Measurements from ENCODE around the gene PDLIM1. TPM values are rescaled to one million over a fixed set of nuclear protein-coding genes. Genes with fewer than 3 reads are reported as not detected.

The PDLIM1 gene
- total RNA-seq, 6 experiments from 2014 or later = 63.9 to 105 (median 82.1) TPM

DNA sequence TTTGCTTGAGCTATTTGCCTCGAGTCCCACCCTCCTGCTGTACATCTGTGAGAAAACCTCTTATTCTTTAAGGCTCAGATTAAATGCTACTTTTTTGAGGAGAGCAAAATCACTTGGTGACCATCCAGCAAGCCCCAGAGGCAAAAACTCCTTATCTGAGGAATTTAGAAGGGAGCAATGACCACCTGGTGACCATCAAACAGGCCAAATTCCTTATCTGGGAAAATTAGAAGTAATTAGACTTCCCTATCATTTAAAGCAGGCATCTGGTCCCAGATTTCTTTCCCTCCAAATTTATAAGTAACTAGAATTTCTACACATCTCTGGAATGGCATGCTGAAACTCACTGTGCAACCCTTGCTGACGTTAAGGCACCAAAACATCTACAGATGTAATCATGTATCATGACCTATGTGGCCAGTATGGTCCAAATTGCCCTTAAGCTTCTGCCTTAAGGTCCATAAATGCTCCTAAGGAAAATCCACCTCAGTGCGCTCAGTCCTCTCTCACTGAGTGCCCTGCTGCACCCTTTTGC is 40.9 kb upstream of the PDLIM1 start:
- peaks cover 0 to 26% (median 13%) of the 10 kb centered on the region in 4 donors for H3K4me1 ChIP-seq
- no peaks in the 10 kb centered on the region for H3K27me3 ChIP-seq
- 75% methylated on average over 3 of the region's 3 CpGs for WGBS (ENCODE audit: insufficient coverage, low coverage, low lambda C conversion rate, missing lambda C conversion rate)
- DNase-seq (no peak), ATAC-seq (no peak)
- no peaks in the 10 kb centered on the region for H3K9me3 ChIP-seq
- H3K36me3 ChIP-seq = peaks cover 0 to 5% (median 0%) of the 10 kb centered on the region in 4 donors
- H3K27ac ChIP-seq = peak overlapping the region; percentile 2 to 41 (median 24)
- H3K4me3 ChIP-seq = no peak overlapping the region
- intact Hi-C loops (cut with DNase I) = no loop called here
- no peak for TF ChIP-seq POLR2A (IDR thresholded peaks at IDR 0.05)
- TF ChIP-seq, protein P1, sequence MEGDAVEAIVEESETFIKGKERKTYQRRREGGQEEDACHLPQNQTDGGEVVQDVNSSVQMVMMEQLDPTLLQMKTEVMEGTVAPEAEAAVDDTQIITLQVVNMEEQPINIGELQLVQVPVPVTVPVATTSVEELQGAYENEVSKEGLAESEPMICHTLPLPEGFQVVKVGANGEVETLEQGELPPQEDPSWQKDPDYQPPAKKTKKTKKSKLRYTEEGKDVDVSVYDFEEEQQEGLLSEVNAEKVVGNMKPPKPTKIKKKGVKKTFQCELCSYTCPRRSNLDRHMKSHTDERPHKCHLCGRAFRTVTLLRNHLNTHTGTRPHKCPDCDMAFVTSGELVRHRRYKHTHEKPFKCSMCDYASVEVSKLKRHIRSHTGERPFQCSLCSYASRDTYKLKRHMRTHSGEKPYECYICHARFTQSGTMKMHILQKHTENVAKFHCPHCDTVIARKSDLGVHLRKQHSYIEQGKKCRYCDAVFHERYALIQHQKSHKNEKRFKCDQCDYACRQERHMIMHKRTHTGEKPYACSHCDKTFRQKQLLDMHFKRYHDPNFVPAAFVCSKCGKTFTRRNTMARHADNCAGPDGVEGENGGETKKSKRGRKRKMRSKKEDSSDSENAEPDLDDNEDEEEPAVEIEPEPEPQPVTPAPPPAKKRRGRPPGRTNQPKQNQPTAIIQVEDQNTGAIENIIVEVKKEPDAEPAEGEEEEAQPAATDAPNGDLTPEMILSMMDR (IDR thresholded peaks at IDR 0.05) = no peak

DNA sequence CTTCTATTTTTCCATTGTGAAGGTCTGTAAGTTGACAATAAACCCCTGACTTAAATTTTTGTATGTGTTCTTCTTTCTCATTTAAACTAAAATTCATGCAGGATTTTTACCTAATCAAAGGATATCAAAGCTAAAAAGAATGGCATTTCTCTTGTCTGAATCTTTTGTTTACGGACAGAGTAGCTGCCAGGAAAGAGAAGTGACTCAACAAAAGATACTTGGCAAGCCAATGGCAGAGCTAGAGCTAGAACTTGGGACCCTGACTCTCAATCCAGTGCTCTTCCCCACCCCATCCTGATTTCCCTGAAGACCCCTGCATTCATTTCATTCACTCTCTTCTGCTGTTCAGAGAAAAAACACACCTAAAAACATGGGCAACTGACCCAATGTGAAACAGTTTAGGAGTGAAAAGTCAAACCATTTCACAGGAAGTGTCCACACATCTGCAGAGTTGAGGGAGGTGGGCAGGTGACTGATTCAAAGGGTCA is 40.2 kb upstream of the PDLIM1 start:
- H3K36me3 ChIP-seq = peaks cover 0 to 5% (median 0%) of the 10 kb centered on the region in 4 donors
- peaks cover 0 to 26% (median 13%) of the 10 kb centered on the region in 4 donors for H3K4me1 ChIP-seq
- peak in 3 of 4 donors; percentile 43 to 59 (median 44) for ATAC-seq
- DNase-seq = no peak
- intact Hi-C loops (cut with DNase I) = no loop called here
- no peaks in the 10 kb centered on the region for H3K9me3 ChIP-seq
- WGBS (ENCODE audit: insufficient coverage, low coverage, low lambda C conversion rate, missing lambda C conversion rate) = 50% methylated on average over 1 of the region's 1 CpG
- TF ChIP-seq, protein P1 (IDR thresholded peaks at IDR 0.05) = no peak
- TF ChIP-seq POLR2A (IDR thresholded peaks at IDR 0.05) = no peak
- no peaks in the 10 kb centered on the region for H3K27me3 ChIP-seq
- H3K27ac ChIP-seq = peak overlapping the region; percentile 2 to 41 (median 27)
- H3K4me3 ChIP-seq = no peak overlapping the region

- peaks cover 0 to 32% (median 13%) of the 10 kb centered on the region in 4 donors for H3K4me1 ChIP-seq
- H3K27me3 ChIP-seq = no peaks in the 10 kb centered on the region
Observed at GRCh38 chr10:95329296-95329695, 38.5 kb upstream of the PDLIM1 start.

GRCh38 chr10:95328013-95328412 is 37.2 kb upstream of the PDLIM1 start:
- H3K27ac ChIP-seq = peak overlapping the region in 2 of 3 donors; percentile 1 to 11
- TF ChIP-seq, protein P1 (IDR thresholded peaks at IDR 0.05) = no peak
- TF ChIP-seq POLR2A (IDR thresholded peaks at IDR 0.05) = no peak
- no peak for ATAC-seq
- WGBS (ENCODE audit: insufficient coverage, low coverage, low lambda C conversion rate, missing lambda C conversion rate) = 86% methylated on average over 1 of the region's 3 CpGs
- intact Hi-C loops (cut with DNase I) = no loop called here
- H3K36me3 ChIP-seq = peaks cover 0 to 3% (median 0%) of the 10 kb centered on the region in 4 donors
- no peaks in the 10 kb centered on the region for H3K9me3 ChIP-seq
- no peak overlapping the region for H3K4me3 ChIP-seq
- no peaks in the 10 kb centered on the region for H3K27me3 ChIP-seq
- DNase-seq = no peak
- peaks cover 0 to 32% (median 13%) of the 10 kb centered on the region in 4 donors for H3K4me1 ChIP-seq

More at GRCh38 chr10:95329296-95329695, 38.5 kb upstream of the PDLIM1 start:
- DNase-seq (peak in 1 of 3 donors; percentile 7), ATAC-seq (no peak)
- intact Hi-C loops (cut with DNase I) = no loop called here
- Histone ChIP-seq H3K27ac (no peak overlapping the region), H3K4me3 (no peak overlapping the region), H3K36me3 (no peaks in the 10 kb centered on the region), H3K9me3 (no peaks in the 10 kb centered on the region)
- TF ChIP-seq, protein P1 (IDR thresholded peaks at IDR 0.05) = no peak
- no peak for TF ChIP-seq POLR2A (IDR thresholded peaks at IDR 0.05)
- 91% methylated on average over 9 of the region's 9 CpGs for WGBS (ENCODE audit: insufficient coverage, low coverage, low lambda C conversion rate, missing lambda C conversion rate)
